Loucy (cell line): ENCODE measurements around the gene C1QTNF9.
A peak's percentile ranks its signal among the peaks of the same experiment; 100 is the strongest.

Experiments
- EZH2phosphoT487 ChIP-seq: fragments of 200-600 bp; IDR thresholded peaks from 2 replicates; pipeline ENCODE4 v1.6.1; 2018; ENCODE audit warnings: antibody characterized with exemption, mild to moderate bottlenecking, moderate library complexity, borderline replicate concordance
- TF ChIP-seq, protein P1 (sequence below): fragments of 200-600 bp; sonication (generic); conservative IDR thresholded peaks from 2 replicates; pipeline ENCODE4 v1.5.1; 2014; ENCODE audit warnings: mild to moderate bottlenecking, antibody characterized with exemption, low read length

DNA sequence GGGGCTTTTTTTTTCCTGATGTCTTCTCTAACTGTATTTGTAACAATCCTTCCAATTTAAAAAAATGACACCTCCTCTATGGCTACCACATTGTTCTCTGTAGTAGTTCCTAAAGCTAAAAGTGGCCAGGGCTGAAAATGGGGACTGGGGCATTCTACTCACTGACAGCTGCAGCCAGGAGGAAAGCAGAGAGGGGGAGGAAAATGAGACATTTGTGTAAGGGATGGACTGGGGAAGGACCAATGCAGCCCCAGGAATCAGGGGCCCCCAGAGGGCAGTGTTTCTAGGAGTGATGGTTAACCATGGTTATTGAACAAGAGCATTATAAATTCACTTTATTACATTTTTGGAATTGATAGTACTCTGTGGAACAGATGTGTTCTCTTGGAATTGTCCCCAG lies 34.3 kb upstream of the C1QTNF9 start:
- TF ChIP-seq, protein P1, sequence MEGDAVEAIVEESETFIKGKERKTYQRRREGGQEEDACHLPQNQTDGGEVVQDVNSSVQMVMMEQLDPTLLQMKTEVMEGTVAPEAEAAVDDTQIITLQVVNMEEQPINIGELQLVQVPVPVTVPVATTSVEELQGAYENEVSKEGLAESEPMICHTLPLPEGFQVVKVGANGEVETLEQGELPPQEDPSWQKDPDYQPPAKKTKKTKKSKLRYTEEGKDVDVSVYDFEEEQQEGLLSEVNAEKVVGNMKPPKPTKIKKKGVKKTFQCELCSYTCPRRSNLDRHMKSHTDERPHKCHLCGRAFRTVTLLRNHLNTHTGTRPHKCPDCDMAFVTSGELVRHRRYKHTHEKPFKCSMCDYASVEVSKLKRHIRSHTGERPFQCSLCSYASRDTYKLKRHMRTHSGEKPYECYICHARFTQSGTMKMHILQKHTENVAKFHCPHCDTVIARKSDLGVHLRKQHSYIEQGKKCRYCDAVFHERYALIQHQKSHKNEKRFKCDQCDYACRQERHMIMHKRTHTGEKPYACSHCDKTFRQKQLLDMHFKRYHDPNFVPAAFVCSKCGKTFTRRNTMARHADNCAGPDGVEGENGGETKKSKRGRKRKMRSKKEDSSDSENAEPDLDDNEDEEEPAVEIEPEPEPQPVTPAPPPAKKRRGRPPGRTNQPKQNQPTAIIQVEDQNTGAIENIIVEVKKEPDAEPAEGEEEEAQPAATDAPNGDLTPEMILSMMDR: peak; percentile 15; the same call in 1 of the 2 replicates
- TF ChIP-seq EZH2phosphoT487: no peak
